HG02970 (cell line): Measurements from ENCODE around the gene TTC39A.

ENCODE experiments used
- ATAC-seq: cut with Tn5 transposase; IDR thresholded peaks from one replicate; pipeline ENCODE4 v1.9.1; 2021; ENCODE audit warnings: mild to moderate bottlenecking, moderate library complexity, moderate number of reproducible peaks; ENCODE audit not compliant: unreplicated experiment, low FRiP score

Gene TTC39A

DNA sequence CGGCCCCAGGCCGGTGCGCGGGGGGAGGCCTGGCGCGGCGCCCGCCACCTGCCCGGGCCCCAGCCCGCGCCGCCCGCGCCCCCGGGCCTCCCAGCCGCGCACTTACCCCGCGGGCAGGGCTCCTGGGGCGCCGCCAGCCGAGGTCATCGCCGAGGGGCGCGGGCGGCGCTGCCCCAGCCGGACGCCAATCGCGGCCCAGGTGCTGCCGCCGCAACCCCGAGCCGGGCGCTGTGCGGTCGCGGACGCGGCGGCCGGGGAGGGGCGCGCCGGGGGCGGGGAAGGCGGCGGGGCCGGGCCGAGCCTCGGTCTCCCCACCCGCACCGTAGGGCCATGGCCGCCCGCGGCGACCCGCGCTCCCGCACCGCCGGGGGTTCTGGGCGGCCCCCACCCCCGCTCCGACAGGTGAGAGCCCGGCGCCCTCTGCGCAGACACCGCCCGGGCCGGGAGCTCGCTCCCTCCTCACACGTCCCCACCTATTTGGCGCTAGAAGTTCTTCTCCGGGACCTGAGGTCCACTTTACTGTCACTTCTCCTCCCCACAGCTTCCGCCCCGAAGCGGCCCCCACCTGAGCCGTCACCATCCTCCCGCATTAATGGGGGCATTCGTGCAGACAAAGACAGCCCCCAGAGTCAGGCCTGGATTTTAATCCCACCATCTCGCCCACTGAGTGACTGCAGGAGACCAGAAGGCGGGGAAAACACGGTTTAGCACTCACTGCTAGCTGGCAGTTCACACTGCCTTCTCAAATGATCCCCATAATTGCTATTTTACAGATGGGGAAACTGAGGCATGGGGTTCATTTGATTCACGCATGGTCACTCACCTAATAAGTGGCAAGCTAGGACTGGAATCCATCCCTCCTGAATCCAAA lies at the start of gene TTC39A:
Gene TTC39A, minus strand, starts transcription at position 232 of the 871 bp plus-strand sequence. Its CDS starts 85 bp downstream, at position 147.
- no peak for ATAC-seq

GRCh38 chr1:51378871-51379270 lies 48.5 kb upstream of the TTC39A start:
- no peak for ATAC-seq

DNA sequence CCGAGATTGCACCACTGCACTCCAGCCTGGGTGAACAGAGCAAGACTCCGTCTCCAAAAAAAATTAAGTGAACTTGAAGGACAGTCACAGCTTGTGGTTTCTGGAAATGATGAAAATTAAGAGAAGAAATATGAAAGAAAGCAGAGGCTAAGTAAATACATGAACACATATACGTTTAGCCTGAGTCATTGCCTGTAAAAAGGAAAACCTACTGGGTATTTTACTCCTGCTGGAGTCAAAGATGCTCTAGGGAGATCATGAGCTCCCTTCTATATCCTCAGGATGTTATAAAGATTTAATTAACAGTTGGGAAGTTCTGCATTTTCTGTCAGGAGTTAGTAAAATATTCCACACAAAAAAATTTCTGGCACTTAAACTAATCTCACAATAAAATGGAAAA lies 43.5 kb upstream of the TTC39A start:
- ATAC-seq = no peak

DNA sequence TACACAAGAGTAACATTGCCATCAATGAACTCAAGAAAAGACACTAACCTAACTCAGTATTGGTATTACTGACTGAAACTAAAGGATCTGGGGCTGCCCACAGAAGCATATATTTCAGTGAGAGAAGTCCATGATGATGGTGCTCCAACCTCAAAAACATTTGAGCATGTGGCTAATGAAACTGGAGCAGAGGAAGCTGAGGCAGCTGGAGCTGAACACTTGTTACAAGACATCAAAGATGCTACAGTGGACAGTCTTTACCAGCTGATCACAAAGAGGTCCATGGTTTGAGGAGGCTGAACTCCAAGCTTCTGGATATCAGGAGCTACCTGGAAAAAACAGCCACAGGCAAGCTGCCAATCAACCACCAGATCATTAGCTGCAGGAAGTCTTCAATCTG lies 42.2 kb upstream of the TTC39A start:
- ATAC-seq = no peak

- no peak for ATAC-seq
Measured at GRCh38 chr1:51369171-51369570, 38.8 kb upstream of the TTC39A start.

DNA sequence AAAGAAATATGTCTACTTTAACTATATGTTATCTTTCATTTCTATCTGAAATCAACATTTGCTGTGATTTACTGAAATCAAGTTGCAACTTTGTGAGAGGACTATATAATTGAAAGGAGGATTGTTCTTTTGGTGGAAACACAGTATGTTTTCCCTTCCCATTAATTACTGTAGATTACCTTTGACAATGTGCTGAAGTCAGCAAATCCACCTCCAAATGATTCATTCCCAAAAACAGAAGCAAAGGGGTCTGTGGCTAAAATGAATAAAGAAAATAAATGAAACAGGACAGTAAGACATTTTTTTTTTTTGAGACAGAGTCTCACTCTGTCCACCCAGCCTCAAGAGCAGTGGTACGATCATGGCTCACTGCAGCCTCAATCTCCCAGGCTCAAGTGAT lies 35.4 kb upstream of the TTC39A start:
- no peak for ATAC-seq

DNA sequence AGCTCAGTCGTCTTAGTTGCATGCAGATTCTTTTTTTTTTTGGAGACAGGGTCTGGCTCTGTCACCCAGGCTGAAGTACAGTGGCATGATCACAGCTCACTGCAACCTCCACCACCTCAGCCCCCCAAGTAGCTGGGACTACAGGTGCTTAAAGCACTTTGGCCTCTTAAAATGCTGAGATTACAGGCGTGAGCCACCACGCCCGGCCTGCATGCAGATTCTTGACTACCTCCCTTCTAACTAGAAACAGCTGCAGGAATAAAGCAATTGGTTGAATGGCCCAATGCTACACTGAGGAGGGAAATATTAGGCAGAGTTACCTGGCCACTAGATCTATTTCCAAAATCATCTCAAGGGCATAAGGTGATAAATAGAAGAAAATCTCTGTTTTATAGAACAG lies 29.5 kb upstream of the TTC39A start:
- ATAC-seq = no peak

GRCh38 chr1:51355382-51355781 lies 25.0 kb upstream of the TTC39A start:
- no peak for ATAC-seq

GRCh38 chr1:51354416-51354815 lies 24.1 kb upstream of the TTC39A start:
- ATAC-seq = no peak

DNA sequence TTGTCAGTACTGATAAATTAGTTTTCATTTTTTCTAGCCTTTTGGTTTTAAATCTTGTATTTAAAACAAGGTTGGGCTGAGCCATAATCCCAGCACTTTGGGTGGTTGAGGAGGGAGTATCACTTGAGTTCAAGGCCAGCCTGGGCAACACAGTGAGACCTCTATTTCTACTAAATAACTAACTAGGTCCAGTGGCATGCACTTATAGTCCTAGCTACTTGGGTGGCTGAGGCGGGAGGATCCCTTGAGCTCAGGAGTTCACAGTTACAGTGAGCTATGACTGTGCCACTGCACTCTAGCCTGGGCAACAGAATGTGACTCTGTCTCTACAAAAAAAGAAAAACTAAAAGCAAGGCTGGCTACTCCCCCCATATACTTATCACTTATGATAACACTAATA lies 21.5 kb upstream of the TTC39A start:
- ATAC-seq = no peak

DNA sequence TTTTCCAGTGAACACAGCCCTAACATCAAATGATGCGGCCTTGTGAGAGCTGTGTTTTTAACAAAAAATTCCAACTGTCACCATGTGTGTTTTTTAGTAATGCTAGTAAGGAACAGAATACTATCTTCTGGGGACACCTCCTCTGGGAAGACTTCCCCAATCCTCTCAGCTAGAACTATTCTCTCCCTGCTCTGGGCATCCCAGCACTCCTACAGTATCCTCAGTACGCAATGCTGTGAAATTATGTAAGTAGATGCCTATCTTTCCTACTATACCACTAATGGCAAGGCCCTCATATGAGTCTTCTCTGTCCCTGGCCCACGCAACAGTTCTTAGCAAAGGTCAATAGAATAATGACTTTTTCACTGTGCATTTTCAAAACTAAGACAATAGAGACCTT lies 19.5 kb upstream of the TTC39A start:
- ATAC-seq = no peak

GRCh38 chr1:51348147-51348527 lies 17.8 kb upstream of the TTC39A start:
- ATAC-seq = no peak

- no peak for ATAC-seq
Measured at GRCh38 chr1:51347398-51348146, 17.2 kb upstream of the TTC39A start.

- no peak for ATAC-seq
Measured at GRCh38 chr1:51346086-51346942, 16.0 kb upstream of the TTC39A start.

DNA sequence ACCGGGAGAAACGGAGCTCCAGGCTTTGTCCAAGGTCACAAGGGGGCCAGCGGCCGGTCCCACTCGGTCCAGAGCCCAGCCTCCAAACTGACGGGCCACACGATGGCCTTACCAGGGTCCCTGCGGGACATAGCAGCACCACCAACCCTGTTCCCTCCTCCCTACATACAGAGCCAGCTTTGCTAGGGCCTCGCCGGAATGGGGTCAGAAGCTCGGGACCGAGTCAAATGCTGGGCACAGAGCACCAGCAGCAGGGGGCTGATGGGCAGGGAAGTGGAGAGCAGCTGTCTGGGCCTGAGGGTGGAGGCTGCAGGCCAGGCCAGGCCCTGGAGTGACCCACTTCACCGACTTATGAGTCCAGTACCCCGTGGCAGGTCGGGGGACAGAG lies 14.9 kb upstream of the TTC39A start:
- ATAC-seq = no peak

GRCh38 chr1:51344602-51345299 lies 14.4 kb upstream of the TTC39A start:
- ATAC-seq = no peak

DNA sequence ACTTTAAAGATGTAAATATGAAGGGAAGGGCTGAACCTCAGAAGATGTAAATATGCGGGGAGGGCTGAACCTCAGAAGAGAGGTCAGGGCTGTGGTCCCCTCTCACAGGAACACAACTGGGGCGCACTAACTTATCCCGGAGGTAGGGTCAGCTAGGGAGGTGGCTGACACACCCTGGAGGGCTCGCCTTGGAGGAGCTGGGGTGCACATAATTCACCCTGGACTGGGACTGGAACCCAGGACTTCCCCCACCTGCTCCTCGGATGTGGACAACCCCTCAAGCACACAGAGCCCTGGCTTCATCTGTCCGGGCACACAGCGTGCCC lies 13.9 kb upstream of the TTC39A start:
- no peak for ATAC-seq

- ATAC-seq = no peak
Measured at GRCh38 chr1:51343624-51344023, 13.3 kb upstream of the TTC39A start.

DNA sequence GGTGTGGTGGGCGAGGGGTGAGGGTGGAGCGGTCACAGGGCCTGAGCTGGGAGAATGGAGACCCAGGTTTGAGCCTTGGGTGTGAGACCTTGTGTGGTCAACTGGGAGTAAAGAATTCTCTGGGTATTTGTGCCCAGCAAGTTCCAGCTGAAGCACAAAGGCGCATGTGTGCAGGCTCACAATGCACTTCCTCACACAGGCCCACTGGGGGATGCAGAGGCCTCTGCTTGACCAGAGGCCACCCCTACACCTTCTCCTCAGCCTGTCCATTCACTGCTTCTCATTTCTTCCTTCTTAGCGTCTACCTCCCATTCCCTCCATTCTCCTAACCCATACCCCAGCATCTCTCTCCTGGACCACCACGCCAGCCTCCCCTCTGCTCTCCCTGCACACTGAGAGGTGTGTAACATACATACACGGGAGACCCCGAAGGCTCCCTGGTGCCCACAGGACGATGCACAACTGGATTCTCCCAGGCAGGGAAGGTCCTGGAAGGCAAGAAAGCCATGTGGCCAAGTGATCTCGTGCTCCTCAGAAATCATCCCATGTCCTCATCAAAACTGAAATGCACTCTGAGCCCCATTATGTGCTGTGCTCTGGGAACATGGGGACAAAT lies 12.3 kb upstream of the TTC39A start:
- ATAC-seq = no peak

GRCh38 chr1:51341876-51342496 lies 11.6 kb upstream of the TTC39A start:
- no peak for ATAC-seq
